Upper lobe of left lung (tissue), 6 donors: Measurements from ENCODE around the gene CENPH. TPM values are rescaled to one million over a fixed set of nuclear protein-coding genes. Genes with fewer than 3 reads are reported as not detected.
A peak's percentile ranks its signal among the peaks of the same experiment; 100 is the strongest.
"Not testable (repeated sequence)": the region's sequence is repeated elsewhere in the genome, so short reads cannot be mapped to it uniquely, and the experiment has no call there.

Source experiments
- ATAC-seq, 2 donors: fragments of 200-7000 bp; cut with Tn5 transposase; one replicate each; pipeline ENCODE4 v1.9.1; 2022; ENCODE audit warnings: mild to moderate bottlenecking in 2 of 2, moderate library complexity in 2 of 2; ENCODE audit not compliant: low FRiP score in 2 of 2
- DNase-seq, 2 donors: peaks; one replicate each; pipeline ENCODE4 v3.0.0-alpha.2; 2019 to 2020
- H3K27ac ChIP-seq, 4 donors: fragments of 200-600 bp; sonication (generic); one replicate each; pipeline ENCODE4 v1.5.1; 2016 to 2019
- H3K27me3 ChIP-seq, 4 donors: fragments of 200-600 bp; sonication (generic); one replicate each; pipeline ENCODE4 v1.5.1; 2017 to 2019
- H3K36me3 ChIP-seq, 4 donors: fragments of 200-600 bp; sonication (generic); one replicate each; pipeline ENCODE4 v1.5.1; 2016 to 2019
- H3K4me1 ChIP-seq, 4 donors: fragments of 200-600 bp; sonication (generic); one replicate each; pipeline ENCODE4 v1.5.1; 2018 to 2019
- H3K4me3 ChIP-seq, 4 donors: fragments of 200-600 bp; sonication (generic); one replicate each; pipeline ENCODE4 v1.5.1; 2017 to 2019; ENCODE audit warnings: mild to moderate bottlenecking in 2 of 4, moderate library complexity in 1 of 4
- H3K9me3 ChIP-seq, 4 donors: fragments of 200-600 bp; sonication (generic); one replicate each; pipeline ENCODE4 v1.5.1; 2018 to 2019
- CTCF ChIP-seq, 6 experiments: fragments of 450-650 bp in 4 of 6; fragments of 200-600 bp in 2 of 6; sonication (generic) in 2 of 6; IDR thresholded peaks; one replicate each; pipeline ENCODE4 v1.5.1; 2016 to 2019; ENCODE audit warnings: antibody characterized with exemption in 6 of 6
- EP300 ChIP-seq, 4 donors: sonication (generic); formaldehyde crosslinking; IDR thresholded peaks; one replicate each; pipeline ENCODE4 v1.5.1; 2017; ENCODE audit warnings: antibody characterized with exemption in 4 of 4, control low read depth in 2 of 4
- POLR2A ChIP-seq, 4 donors: fragments of 450-650 bp; IDR thresholded peaks; one replicate each; pipeline ENCODE4 v1.5.1; 2016 to 2017; ENCODE audit warnings: antibody characterized with exemption in 4 of 4, mild to moderate bottlenecking in 2 of 4
- POLR2AphosphoS5 ChIP-seq, 2 donors: sonication (generic); formaldehyde crosslinking; IDR thresholded peaks; one replicate each; pipeline ENCODE4 v1.5.1; 2017; ENCODE audit warnings: antibody characterized with exemption in 2 of 2
- WGBS, 2 donors: methylation state at CpG; one replicate each; pipeline ENCODE4 v1.1.5; 2017 to 2018; 5-methylcytosine and 5-hydroxymethylcytosine counted together
- total RNA-seq, 6 donors: library from RNA; depleted of rRNA in 4 of 6; stranded (reverse); fragments of >200 nt in 4 of 6; gene quantifications; one replicate each; pipeline versions ENCODE4 v1.1.0 to v1.2.1, GENCODE V29; 2016 to 2021
- donor health status: DM: no; HTN: no; CAD: no; lungs with moderate emphysema.
- donor health status: DM: no; HTN: yes; CAD: no; lungs with severe emphysema.

The CENPH gene
- total RNA-seq, 6 donors from 2014 or later, result 1.8 to 3.3 (median 2.4) TPM

GRCh38 chr5:69217548-69218526 is 28.5 kb downstream of the CENPH start:
- TF ChIP-seq POLR2AphosphoS5 (IDR thresholded peaks at IDR 0.05) (peak; percentile 89 to 90), EP300 (IDR thresholded peaks at IDR 0.05) (peak in 1 of 4 donors; percentile 36), CTCF (IDR thresholded peaks at IDR 0.05) (peak in 4 of 6 experiments; percentile 67 to 80 (median 76)), POLR2A (IDR thresholded peaks at IDR 0.05) (peak in 2 of 4 donors; percentile 42 to 93)
- peak; percentile 99 to 100 for DNase-seq
- peaks cover 12 to 23% (median 14%) of the 10 kb centered on the region in 4 donors for H3K4me1 ChIP-seq
- H3K4me3 ChIP-seq, result peak overlapping the region; percentile 57 to 86 (median 80)
- no peaks in the 10 kb centered on the region for H3K27me3 ChIP-seq
- no peaks in the 10 kb centered on the region for H3K36me3 ChIP-seq
- H3K27ac ChIP-seq, result peak overlapping the region; percentile 85 to 98 (median 92)
- WGBS, 2 donors, result 0 to 1% methylated on average over 42 to 44 of the region's 73 CpGs
- peak; percentile 98 to 99 for ATAC-seq
- H3K9me3 ChIP-seq, result no peaks in the 10 kb centered on the region

GRCh38 chr5:69219939-69220338 is 30.6 kb downstream of the CENPH start:
- Histone ChIP-seq H3K9me3 (no peaks in the 10 kb centered on the region), H3K27ac (peak overlapping the region in 3 of 4 donors; percentile 24 to 54 (median 31)), H3K27me3 (no peaks in the 10 kb centered on the region), H3K4me3 (no peak overlapping the region), H3K36me3 (peaks cover 0 to 6% (median 0%) of the 10 kb centered on the region in 4 donors), H3K4me1 (peaks cover 12 to 23% (median 14%) of the 10 kb centered on the region in 4 donors)
- no peak for DNase-seq
- no peak for ATAC-seq
- no peak for TF ChIP-seq POLR2A (IDR thresholded peaks at IDR 0.05)
- TF ChIP-seq CTCF (IDR thresholded peaks at IDR 0.05), result no peak
- no peak for TF ChIP-seq EP300 (IDR thresholded peaks at IDR 0.05)
- no peak for TF ChIP-seq POLR2AphosphoS5 (IDR thresholded peaks at IDR 0.05)

GRCh38 chr5:69220371-69220770 is 31.0 kb downstream of the CENPH start:
- WGBS, 2 donors, result 98% methylated on average over 18 of the region's 18 CpGs
- not testable (repeated sequence) for ATAC-seq, H3K27me3 ChIP-seq, H3K9me3 ChIP-seq, H3K4me3 ChIP-seq, DNase-seq, H3K36me3 ChIP-seq
- Histone ChIP-seq H3K27ac (peak overlapping the region in 3 of 4 donors; percentile 24 to 54 (median 31)), H3K4me1 (peaks cover 12 to 23% (median 14%) of the 10 kb centered on the region in 4 donors)

GRCh38 chr5:69220833-69221232 is 31.4 kb downstream of the CENPH start:
- peak in 1 of 2 donors; percentile 58 for DNase-seq
- not testable (repeated sequence) for H3K9me3 ChIP-seq, H3K36me3 ChIP-seq, H3K27me3 ChIP-seq, H3K4me3 ChIP-seq, ATAC-seq
- WGBS, 2 donors, result 65 to 91% methylated on average over 7 of the region's 9 CpGs
- Histone ChIP-seq H3K27ac (peak overlapping the region in 2 of 4 donors; percentile 46 to 55), H3K4me1 (peaks cover 12 to 23% (median 14%) of the 10 kb centered on the region in 4 donors)

- peak in 1 of 2 donors; percentile 41 for DNase-seq
- no peak overlapping the region for H3K27ac ChIP-seq
- H3K27me3 ChIP-seq, result no peaks in the 10 kb centered on the region
- peaks cover under 1 to 5% (median 3%) of the 10 kb centered on the region in 4 donors for H3K4me1 ChIP-seq
- H3K9me3 ChIP-seq, result no peaks in the 10 kb centered on the region
- peaks cover 6 to 34% (median 15%) of the 10 kb centered on the region in 4 donors for H3K36me3 ChIP-seq
- H3K4me3 ChIP-seq, result no peak overlapping the region
- TF ChIP-seq EP300 (IDR thresholded peaks at IDR 0.05) (no peak), CTCF (IDR thresholded peaks at IDR 0.05) (no peak), POLR2AphosphoS5 (IDR thresholded peaks at IDR 0.05) (no peak), POLR2A (IDR thresholded peaks at IDR 0.05) (no peak)
- 77 to 94% methylated on average over 8 of the region's 8 CpGs for WGBS, 2 donors
- ATAC-seq, result no peak
Measured at GRCh38 chr5:69224520-69224919, 35.1 kb downstream of the CENPH start.
